GM15510 (cell line): ENCODE results near the gene UQCC2.

Source experiments
- POLR2A ChIP-seq: IDR thresholded peaks from 3 replicates; pipeline ENCODE4 v1.6.1; 2011; ENCODE audit warnings: borderline replicate concordance; ENCODE audit not compliant: insufficient read length; ENCODE audit errors: extremely low read depth

The UQCC2 gene

DNA sequence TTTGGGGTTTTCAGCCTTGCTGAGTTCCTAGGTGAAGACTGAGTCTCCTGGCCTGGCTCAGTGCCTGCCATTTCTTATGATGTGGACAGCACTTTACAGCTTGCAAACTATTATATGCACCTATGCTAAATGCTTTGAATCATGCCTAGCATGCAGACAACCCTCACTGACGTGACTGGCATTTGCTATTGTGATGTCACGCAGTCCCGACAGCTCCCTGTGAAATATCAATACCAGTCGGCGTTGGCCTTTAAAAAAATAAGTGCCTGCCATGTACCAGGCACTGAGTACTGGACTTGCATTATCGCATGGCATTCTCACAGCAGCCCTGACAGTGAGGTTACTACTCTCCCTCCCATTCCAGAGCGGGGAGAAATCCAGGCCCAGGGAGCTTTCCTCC lies 35.5 kb downstream of the UQCC2 start:
- TF ChIP-seq POLR2A, result no peak

DNA sequence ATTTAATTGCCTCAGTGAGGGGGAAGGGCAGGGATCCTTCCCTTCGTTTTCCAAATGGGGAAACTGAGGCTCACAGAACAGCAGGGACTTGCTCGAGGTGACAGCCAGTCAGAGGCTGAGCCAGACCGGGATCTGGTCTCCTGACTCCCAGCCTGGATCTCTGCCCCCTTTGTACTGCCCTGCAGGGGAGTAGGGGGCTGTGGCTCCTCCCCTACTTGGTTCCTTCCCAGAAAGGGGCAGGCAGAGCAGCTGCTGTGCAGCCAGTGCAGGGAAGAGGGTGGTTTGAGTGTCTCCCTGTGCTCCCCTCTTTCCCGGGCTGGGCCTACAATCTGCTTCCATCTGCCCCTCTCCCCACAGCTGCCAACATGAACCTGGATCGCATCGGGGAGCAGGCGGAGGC lies 37.6 kb downstream of the UQCC2 start:
- TF ChIP-seq POLR2A, result no peak

DNA sequence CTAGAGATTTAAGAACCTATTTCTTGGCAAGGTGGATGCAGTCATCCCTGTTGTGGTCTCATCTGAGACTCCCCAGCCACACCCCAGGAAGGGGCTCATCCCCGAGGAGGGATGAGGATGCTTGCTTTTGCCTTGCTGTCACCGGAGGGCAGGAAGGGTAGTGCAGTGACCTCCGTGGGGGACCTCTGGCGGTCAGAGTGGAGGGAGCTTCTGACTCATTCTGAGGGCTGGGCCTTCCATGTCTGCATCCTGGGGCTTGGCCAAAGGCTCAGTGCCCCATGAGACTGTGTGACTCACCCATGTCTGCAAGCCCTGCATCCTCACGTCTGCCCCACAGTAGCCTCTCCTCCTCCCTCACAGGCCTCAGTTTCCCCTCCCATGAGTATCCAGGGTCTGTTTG lies 38.7 kb downstream of the UQCC2 start:
- no peak for TF ChIP-seq POLR2A

DNA sequence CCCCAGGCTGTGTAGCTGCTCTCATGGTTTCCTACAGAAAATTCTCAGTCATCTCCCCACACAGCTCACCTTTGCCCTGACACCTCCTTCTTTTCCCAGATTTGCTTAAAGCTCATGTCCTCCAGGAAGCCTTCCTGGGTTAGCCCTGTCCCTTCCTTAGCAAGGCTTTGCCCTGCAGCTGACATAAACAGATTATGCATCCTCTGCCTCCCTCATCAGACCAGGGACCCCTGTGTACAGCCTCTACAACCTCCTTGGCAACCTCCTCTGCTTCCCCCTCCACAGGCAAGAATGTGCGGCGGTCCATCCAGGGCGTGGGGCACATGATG lies 39.8 kb downstream of the UQCC2 start:
- TF ChIP-seq POLR2A, result no peak

DNA sequence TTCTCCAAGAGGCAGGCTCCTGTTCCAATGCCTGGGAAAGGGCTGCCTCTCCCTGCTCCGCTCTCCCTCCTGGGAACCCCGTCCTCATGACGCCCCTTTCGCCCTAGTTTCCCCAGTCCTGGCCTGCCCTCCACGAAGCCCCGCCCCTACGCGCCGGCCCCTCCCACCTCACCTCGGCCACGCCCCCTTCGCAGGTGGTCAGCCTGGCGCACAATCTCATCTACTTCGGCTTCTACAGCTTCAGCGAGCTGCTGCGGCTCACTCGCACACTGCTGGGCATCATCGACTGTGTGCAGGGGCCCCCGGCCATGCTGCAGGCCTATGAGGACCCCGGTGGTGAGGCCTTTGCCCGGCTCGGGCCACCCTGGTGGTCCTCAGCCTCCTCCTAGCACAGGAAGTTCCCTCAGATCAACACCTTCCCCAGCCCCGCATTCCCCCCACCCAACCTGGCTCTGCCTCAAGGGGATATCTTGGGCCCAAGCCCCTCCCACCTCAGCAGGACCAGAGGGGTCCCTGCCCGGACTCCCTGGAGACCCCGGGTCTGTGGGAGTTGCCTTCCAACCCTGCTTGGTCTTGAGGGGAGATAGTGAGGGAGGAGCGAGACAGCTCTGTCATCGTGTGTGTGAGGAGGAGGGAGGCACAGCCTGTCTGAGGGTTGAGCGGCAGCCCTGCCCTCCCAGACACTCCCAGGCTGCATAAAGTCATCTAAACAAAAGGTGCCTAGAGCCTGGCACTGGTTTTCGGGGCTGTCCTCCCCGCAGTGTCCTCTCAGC lies 40.3 kb downstream of the UQCC2 start:
- TF ChIP-seq POLR2A, result no peak

DNA sequence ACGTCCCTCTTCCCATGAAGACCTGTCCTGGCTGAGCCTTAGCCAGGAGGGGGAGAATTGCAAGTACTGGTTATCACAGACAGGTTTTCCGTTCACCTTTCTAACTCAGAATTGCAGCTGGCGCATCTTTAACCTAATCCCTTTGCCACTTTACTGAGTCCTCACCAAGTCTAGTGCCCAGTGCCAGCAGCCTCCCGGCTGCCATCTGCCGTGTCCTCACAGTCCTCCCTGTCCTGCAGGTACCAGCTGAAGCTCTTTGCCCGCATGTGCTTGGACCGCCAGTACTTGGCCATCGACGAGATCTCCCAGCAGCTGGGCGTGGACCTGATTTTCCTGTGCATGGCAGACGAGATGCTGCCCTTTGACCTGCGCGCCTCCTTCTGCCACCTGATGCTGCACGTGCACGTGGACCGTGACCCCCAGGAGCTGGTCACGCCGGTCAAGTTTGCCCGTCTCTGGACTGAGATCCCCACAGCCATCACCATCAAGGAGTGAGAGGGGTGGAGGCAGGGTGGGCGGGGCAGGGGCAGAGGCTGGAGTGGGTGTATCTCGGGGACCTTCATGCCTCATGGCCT lies 41.3 kb downstream of the UQCC2 start:
- TF ChIP-seq POLR2A, result no peak

DNA sequence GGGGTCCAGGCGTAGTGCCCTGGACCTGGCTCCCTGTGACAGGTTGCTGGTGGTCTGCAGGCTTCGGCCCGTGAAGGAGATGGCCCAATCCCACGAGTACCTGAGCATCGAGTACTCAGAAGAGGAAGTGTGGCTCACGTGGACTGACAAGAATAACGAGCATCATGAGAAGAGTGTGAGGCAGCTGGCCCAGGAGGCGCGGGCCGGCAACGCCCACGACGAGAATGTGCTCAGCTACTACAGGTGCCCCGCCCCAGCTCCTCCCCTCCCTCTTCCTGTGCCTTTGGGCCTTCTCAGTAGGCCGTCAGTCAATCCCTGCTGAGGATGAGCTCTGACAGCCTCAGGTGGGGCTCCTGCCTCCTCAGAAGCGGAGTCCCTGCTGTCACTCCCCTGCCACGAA lies 42.6 kb downstream of the UQCC2 start:
- TF ChIP-seq POLR2A, result no peak

DNA sequence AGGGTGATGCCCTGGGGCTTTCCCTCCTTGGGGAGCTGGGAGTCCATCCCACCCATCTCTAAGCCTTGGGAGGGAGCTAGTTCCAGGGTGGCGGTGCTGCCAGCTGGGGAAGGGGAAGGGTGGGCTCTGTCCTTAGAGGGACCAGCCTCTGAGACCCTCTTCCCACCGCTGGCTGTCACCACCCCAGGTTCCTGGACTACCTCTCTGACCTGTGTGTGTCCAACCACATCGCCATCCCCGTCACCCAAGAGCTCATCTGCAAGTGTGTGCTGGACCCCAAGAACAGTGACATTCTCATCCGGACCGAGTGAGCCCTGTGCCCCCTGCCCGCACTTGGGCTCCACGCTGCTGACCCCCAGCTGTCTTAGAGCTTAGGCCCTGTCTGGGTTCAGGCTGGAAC lies 43.2 kb downstream of the UQCC2 start:
- no peak for TF ChIP-seq POLR2A

DNA sequence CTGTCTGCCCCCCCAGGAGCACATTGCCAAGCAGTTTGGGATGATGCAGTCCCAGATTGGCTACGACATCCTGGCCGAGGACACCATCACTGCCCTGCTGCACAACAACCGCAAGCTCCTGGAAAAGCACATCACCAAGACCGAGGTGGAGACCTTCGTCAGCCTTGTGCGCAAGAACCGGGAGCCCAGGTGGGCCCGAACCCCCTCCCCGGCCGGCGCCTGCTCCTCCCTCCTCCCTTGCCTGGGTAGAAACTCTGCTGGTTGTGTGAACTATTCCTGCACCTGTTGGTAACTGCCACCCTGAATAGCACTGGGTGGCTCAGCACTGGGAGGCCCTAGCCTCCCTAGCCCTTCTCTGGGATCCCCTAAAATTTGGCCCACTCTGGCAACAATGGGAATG lies 43.7 kb downstream of the UQCC2 start:
- no peak for TF ChIP-seq POLR2A

DNA sequence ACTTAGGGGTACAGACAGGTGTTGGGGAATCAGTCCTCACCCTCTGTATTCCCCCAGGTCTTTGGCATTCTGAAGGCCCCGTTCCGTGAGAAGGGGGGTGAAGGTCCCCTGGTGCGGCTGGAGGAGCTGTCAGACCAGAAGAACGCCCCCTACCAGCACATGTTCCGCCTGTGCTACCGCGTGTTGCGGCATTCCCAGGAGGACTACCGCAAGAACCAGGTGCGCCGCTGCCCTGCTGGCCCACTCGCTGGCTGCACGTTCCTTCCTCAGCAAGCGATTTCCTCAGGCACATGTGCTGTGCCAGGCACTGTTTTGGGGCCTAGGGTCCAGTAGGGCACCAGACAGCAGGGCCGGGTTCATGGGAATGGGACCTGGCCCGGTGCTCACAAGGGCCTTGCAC lies 44.4 kb downstream of the UQCC2 start:
- TF ChIP-seq POLR2A, result no peak

DNA sequence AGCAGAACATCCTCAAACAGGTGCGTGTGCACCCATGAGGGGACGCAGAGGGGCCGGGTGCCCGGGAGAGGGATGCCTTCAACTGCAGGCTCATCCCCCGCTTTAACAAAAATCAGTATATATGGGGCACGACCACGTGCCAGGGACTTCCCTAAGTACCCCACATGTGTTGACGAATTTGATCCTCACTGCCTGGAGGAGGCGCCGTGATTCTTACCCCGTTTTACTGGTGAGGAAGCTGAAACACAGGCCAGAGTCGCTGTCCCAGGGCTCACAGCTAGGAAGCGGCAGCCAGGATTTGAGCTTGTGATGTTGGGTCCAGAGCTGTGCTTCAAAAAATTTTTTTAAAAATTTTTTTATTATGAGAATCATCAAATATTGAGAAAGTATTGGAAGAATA lies 45.5 kb downstream of the UQCC2 start:
- TF ChIP-seq POLR2A, result no peak

DNA sequence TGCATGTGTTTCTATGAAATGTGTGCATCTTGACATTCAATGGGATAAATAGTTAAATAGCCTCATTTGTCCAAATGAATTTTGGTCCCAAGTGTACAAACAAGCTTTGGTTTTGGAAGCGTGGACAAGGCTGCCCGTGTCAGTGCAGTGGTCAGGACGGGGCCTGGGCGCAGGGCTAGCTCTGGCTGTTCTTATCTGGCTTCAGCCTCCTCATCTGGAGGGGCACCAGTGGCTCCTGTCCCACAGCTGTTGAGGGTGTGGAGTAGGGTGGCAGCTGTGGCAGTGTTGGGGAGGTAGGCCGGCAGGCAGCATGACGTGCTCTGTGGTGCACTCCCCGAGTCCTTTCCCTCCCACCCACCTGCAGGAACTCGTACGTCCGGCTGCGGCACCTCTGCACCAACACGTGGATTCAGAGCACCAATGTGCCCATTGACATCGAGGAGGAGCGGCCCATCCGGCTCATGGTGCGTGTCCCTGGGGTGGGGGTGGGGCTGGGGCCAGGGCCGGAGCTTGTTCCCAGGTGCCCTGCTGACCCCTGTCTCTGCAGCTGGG lies 46.9 kb downstream of the UQCC2 start:
- TF ChIP-seq POLR2A, result no peak

DNA sequence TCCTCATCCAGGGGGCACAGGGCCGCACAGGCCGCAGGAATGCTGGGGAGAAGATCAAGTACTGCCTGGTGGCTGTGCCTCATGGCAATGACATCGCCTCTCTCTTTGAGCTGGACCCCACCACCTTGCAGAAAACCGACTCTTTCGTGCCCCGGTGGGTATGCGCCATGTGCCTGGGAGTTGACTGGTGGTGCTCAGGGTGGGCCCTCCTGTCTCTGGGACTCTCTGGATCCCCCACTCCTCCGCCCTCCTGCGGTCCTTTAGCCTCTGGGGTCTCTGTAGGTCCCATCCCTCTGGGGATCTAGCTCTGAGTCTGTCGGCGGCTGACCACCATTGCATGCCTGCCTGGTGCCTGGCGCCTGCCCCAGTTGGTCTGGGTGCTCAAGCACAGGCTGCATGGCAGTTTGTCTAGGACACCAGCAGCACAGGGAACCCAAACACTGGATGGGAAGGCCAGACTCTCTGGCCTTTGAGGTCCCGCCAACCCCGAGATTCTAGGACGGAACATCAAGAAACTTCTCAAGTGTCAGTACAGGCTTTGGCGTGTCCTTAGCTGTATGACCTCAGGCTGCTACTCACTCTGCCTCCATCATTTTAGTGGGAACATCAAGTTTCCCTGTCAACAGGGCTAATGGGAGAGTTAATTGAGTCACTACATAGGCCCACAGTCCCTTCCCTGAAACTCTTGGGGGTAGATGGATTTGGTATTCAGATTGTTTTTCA lies 47.6 kb downstream of the UQCC2 start:
- no peak for TF ChIP-seq POLR2A

DNA sequence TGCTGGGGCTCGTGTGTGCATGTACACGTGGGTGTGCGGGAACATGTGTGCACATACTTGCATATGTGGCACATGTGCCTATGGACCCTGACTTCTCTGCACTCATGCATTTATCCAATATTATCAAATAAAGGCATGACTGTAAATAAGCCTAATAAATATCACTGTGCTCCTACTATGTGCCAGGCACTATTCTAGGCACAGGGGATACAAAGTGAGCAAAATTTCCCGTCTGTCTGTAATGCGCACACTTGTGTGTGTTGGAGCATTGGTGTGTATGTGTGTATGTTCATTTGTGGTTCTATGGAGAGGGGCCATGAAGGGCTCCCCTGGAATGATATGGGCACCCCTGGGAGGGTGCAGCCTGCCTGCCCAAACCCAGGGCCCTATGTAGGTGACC lies 48.5 kb downstream of the UQCC2 start:
- no peak for TF ChIP-seq POLR2A

DNA sequence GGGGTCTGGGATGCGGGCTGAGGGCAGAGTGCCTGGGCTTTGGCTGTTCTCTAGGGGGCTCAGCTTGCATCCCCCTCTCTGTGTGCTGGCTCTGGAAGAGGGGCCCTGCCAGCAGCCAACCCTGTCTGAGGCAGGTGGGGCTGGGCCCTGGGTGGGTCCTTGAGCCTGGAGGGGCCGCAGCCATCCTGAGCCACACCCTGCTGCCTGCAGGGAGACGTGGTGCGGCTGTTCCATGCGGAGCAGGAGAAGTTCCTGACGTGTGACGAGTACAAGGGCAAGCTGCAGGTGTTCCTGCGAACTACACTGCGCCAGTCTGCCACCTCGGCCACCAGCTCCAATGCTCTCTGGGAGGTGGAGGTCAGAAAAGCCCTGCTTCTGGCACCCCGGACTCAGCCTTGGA lies 49.2 kb downstream of the UQCC2 start:
- TF ChIP-seq POLR2A, result no peak
